ENCODE data around the gene USHBP1.

Gene USHBP1

GRCh38 chr19:17243830-17244617, 20.5 kb downstream of the USHBP1 start:
- DNase-seq (ENCODE audit: low read depth): no peak
- H3K4me3 ChIP-seq (ENCODE audit: low read depth, low read length): no peak overlapping the region

GRCh38 chr19:17243211-17243829, 21.2 kb downstream of the USHBP1 start:
- no peak overlapping the region for H3K4me3 ChIP-seq (ENCODE audit: low read depth, low read length)
- TF ChIP-seq MYC (IDR thresholded peaks at IDR 0.05; ENCODE audit: low read depth, low read length): no peak
- TF ChIP-seq CTCF (IDR thresholded peaks at IDR 0.05; ENCODE audit: low read depth, low read length): no peak
- no peak for TF ChIP-seq POLR2A (IDR thresholded peaks at IDR 0.05; ENCODE audit: extremely low read depth, insufficient read length)
- no peak for TF ChIP-seq MAX (IDR thresholded peaks at IDR 0.05; ENCODE audit: low read depth, low read length)
- DNase-seq (ENCODE audit: low read depth): no peak

More at GRCh38 chr19:17243830-17244617, 20.5 kb downstream of the USHBP1 start:
- TF ChIP-seq POLR2A (IDR thresholded peaks at IDR 0.05; ENCODE audit: extremely low read depth, insufficient read length) (no peak), MYC (IDR thresholded peaks at IDR 0.05; ENCODE audit: low read depth, low read length) (no peak), CTCF (IDR thresholded peaks at IDR 0.05; ENCODE audit: low read depth, low read length) (no peak)

GRCh38 chr19:17242431-17243208, 21.9 kb downstream of the USHBP1 start:
- no peak overlapping the region for H3K4me3 ChIP-seq (ENCODE audit: low read depth, low read length)
- TF ChIP-seq POLR2A (IDR thresholded peaks at IDR 0.05; ENCODE audit: extremely low read depth, insufficient read length): no peak
- no peak for DNase-seq (ENCODE audit: low read depth)

GRCh38 chr19:17240826-17241399, 23.6 kb downstream of the USHBP1 start:
- no peak for TF ChIP-seq POLR2A (IDR thresholded peaks at IDR 0.05; ENCODE audit: extremely low read depth, insufficient read length)
- TF ChIP-seq CTCF (IDR thresholded peaks at IDR 0.05; ENCODE audit: low read depth, low read length): no peak
- TF ChIP-seq MAX (IDR thresholded peaks at IDR 0.05; ENCODE audit: low read depth, low read length): no peak
- no peak for TF ChIP-seq MYC (IDR thresholded peaks at IDR 0.05; ENCODE audit: low read depth, low read length)
- H3K4me3 ChIP-seq (ENCODE audit: low read depth, low read length): no peak overlapping the region
- no peak for DNase-seq (ENCODE audit: low read depth)

- H3K4me3 ChIP-seq (ENCODE audit: low read depth, low read length): no peak overlapping the region
Observed at GRCh38 chr19:17240062-17240752, 24.3 kb downstream of the USHBP1 start.

More at GRCh38 chr19:17240062-17240752, 24.3 kb downstream of the USHBP1 start:
- DNase-seq (ENCODE audit: low read depth): no peak
- TF ChIP-seq POLR2A (IDR thresholded peaks at IDR 0.05; ENCODE audit: extremely low read depth, insufficient read length) (no peak), CTCF (IDR thresholded peaks at IDR 0.05; ENCODE audit: low read depth, low read length) (no peak), MAX (IDR thresholded peaks at IDR 0.05; ENCODE audit: low read depth, low read length) (no peak), MYC (IDR thresholded peaks at IDR 0.05; ENCODE audit: low read depth, low read length) (no peak)

Measured in NB4 (cell line).